Gastroesophageal sphincter (tissue), 4 donors: ENCODE data around the gene LRRC25. TPM values are rescaled to one million over a fixed set of nuclear protein-coding genes. Genes with fewer than 3 reads are reported as not detected.
A peak's percentile ranks its signal among the peaks of the same experiment; 100 is the strongest.

Experiments
- ATAC-seq: fragments of 150-250 bp; one replicate; pipeline ENCODE4 v1.9.1; 2016; ENCODE audit warnings: mild to moderate bottlenecking, moderate library complexity
- H3K27ac ChIP-seq, 4 donors: fragments of 200-600 bp; sonication (generic) in 3 of 4; 1 replicate in 3 of 4; 2 replicates in 1 of 4; pipeline ENCODE4 v1.5.1; 2016 to 2019
- H3K27me3 ChIP-seq: fragments of 200-600 bp; sonication (generic); one replicate; pipeline ENCODE4 v1.5.1; 2019
- H3K36me3 ChIP-seq, 2 donors: fragments of 200-600 bp; sonication (generic); one replicate each; pipeline ENCODE4 v1.5.1; 2019; ENCODE audit warnings: control low read depth in 1 of 2
- H3K4me1 ChIP-seq, 3 donors: fragments of 200-600 bp; sonication (generic); 1 replicate in 2 of 3; 2 replicates in 1 of 3; pipeline ENCODE4 v1.5.1; 2016 to 2019; ENCODE audit warnings: control low read depth in 2 of 3
- H3K4me3 ChIP-seq, 2 donors: fragments of 200-600 bp; sonication (generic); one replicate each; pipeline ENCODE4 v1.5.1; 2019; ENCODE audit warnings: mild to moderate bottlenecking in 1 of 2, moderate library complexity in 1 of 2
- H3K9me3 ChIP-seq, 3 donors: fragments of 200-600 bp; sonication (generic); one replicate each; pipeline ENCODE4 v1.5.1; 2017 to 2019; ENCODE audit warnings: control low read depth in 2 of 3
- CTCF ChIP-seq, 4 experiments: fragments of 200-600 bp in 2 of 4; fragments of 450-650 bp in 2 of 4; sonication (generic) in 1 of 4; IDR thresholded peaks; one replicate each; pipeline ENCODE4 v1.5.1; 2017 to 2019; ENCODE audit warnings: antibody characterized with exemption in 4 of 4, mild to moderate bottlenecking in 2 of 4, moderate library complexity in 2 of 4
- EP300 ChIP-seq: sonication (generic); formaldehyde crosslinking; IDR thresholded peaks from one replicate; pipeline ENCODE4 v1.6.1; 2017; ENCODE audit warnings: antibody characterized with exemption, mild to moderate bottlenecking
- POLR2A ChIP-seq, 2 donors: fragments of 450-650 bp; IDR thresholded peaks; one replicate each; pipeline ENCODE4 v1.6.1; 2017; ENCODE audit warnings: antibody characterized with exemption in 2 of 2, mild to moderate bottlenecking in 2 of 2, moderate library complexity in 1 of 2
- POLR2AphosphoS5 ChIP-seq: sonication (generic); formaldehyde crosslinking; IDR thresholded peaks from one replicate; pipeline ENCODE4 v1.6.1; 2017; ENCODE audit warnings: antibody characterized with exemption
- WGBS, 2 donors: methylation state at CpG; one replicate each; pipeline ENCODE4 v1.1.5; 2018; ENCODE audit warnings: low coverage in 1 of 2; 5-methylcytosine and 5-hydroxymethylcytosine counted together
- total RNA-seq, 4 donors: library from RNA; depleted of rRNA; stranded (reverse); fragments of >200 nt; gene quantifications; one replicate each; pipeline ENCODE4 v1.1.0, GENCODE V29; 2016

Gene LRRC25
- total RNA-seq, 4 donors from 2014 or later = 1.9 to 19.0 (median 4.8) TPM

- H3K36me3 ChIP-seq = peaks cover 0 to 13% of the 10 kb centered on the region in 2 donors
- H3K9me3 ChIP-seq = no peaks in the 10 kb centered on the region
- peaks cover 0 to 98% (median 44%) of the 10 kb centered on the region in 3 donors for H3K4me1 ChIP-seq
- WGBS, 2 donors = 40 to 53% methylated on average over 2 to 4 of the region's 13 CpGs
- TF ChIP-seq POLR2AphosphoS5 (no peak), POLR2A (IDR thresholded peaks at IDR 0.05) (no peak), EP300 (no peak), CTCF (IDR thresholded peaks at IDR 0.05) (no peak)
- H3K4me3 ChIP-seq = peak overlapping the region in 1 of 2 donors; percentile 60
- no peak for ATAC-seq
- H3K27ac ChIP-seq = peak overlapping the region in 3 of 4 donors; percentile 79 to 85 (median 84)
- H3K27me3 ChIP-seq = no peaks in the 10 kb centered on the region
Observed at GRCh38 chr19:18429717-18430416, 32.4 kb upstream of the LRRC25 start.

GRCh38 chr19:18428787-18429674 lies 31.6 kb upstream of the LRRC25 start:
- peaks cover 0 to 98% (median 47%) of the 10 kb centered on the region in 3 donors for H3K4me1 ChIP-seq
- ATAC-seq = peak; percentile 72
- peak overlapping the region; percentile 0 to 85 (median 82) for H3K27ac ChIP-seq
- H3K27me3 ChIP-seq = no peaks in the 10 kb centered on the region
- WGBS, 2 donors = no CpG with 5 or more reads among the region's 77 CpGs
- TF ChIP-seq CTCF (IDR thresholded peaks at IDR 0.05) = peak in 1 of 4 experiments; percentile 8
- TF ChIP-seq EP300 = no peak
- no peaks in the 10 kb centered on the region for H3K9me3 ChIP-seq
- peaks cover 0 to 13% of the 10 kb centered on the region in 2 donors for H3K36me3 ChIP-seq
- H3K4me3 ChIP-seq = peak overlapping the region; percentile 28 to 60

- H3K9me3 ChIP-seq = no peaks in the 10 kb centered on the region
- no peak for ATAC-seq
- peak overlapping the region in 1 of 2 donors; percentile 60 for H3K4me3 ChIP-seq
- no peaks in the 10 kb centered on the region for H3K27me3 ChIP-seq
- no CpG with 5 or more reads among the region's 17 CpGs for WGBS, 2 donors
- peaks cover 0 to 98% (median 50%) of the 10 kb centered on the region in 3 donors for H3K4me1 ChIP-seq
- TF ChIP-seq POLR2A (IDR thresholded peaks at IDR 0.05) = no peak
- TF ChIP-seq EP300 = no peak
- no peak for TF ChIP-seq CTCF (IDR thresholded peaks at IDR 0.05)
- TF ChIP-seq POLR2AphosphoS5 = no peak
- peak overlapping the region in 3 of 4 donors; percentile 79 to 85 (median 84) for H3K27ac ChIP-seq
- peaks cover 0 to 13% of the 10 kb centered on the region in 2 donors for H3K36me3 ChIP-seq
Observed at GRCh38 chr19:18428173-18428786, 30.9 kb upstream of the LRRC25 start.

GRCh38 chr19:18427743-18428113 lies 30.3 kb upstream of the LRRC25 start:
- no CpG with 5 or more reads among the region's 12 CpGs for WGBS, 2 donors
- no peaks in the 10 kb centered on the region for H3K9me3 ChIP-seq
- TF ChIP-seq CTCF (IDR thresholded peaks at IDR 0.05) (no peak), EP300 (no peak), POLR2AphosphoS5 (no peak), POLR2A (IDR thresholded peaks at IDR 0.05) (no peak)
- ATAC-seq = no peak
- H3K4me1 ChIP-seq = peaks cover 0 to 98% (median 47%) of the 10 kb centered on the region in 3 donors
- no peaks in the 10 kb centered on the region for H3K27me3 ChIP-seq
- H3K36me3 ChIP-seq = peaks cover 0 to 13% of the 10 kb centered on the region in 2 donors
- peak overlapping the region in 3 of 4 donors; percentile 84 to 86 (median 85) for H3K27ac ChIP-seq
- no peak overlapping the region for H3K4me3 ChIP-seq
